ENCODE measurements around the gene RENBP. TPM values are rescaled to one million over a fixed set of nuclear protein-coding genes. Genes with fewer than 3 reads are reported as not detected.
A peak's percentile ranks its signal among the peaks of the same experiment; 100 is the strongest.

The RENBP gene
- total RNA-seq, 1 donor from 2014 or later = 2.5 TPM

GRCh38 chrX:153931748-153932147 lies 12.7 kb downstream of the RENBP start:
- no peak overlapping the region for H3K27ac Mint-ChIP-seq
- no peak overlapping the region for H3K4me3 Mint-ChIP-seq (ENCODE audit: low read depth)
- no peak for DNase-seq (ENCODE audit: low spot score, unreplicated experiment)
- H3K9me3 Mint-ChIP-seq (ENCODE audit: low read depth) = peaks cover 10% of the 10 kb centered on the region
- H3K4me1 Mint-ChIP-seq (ENCODE audit: low read depth) = peaks cover 9% of the 10 kb centered on the region
- no peaks in the 10 kb centered on the region for H3K27me3 Mint-ChIP-seq
- peaks cover 4% of the 10 kb centered on the region for H3K36me3 Mint-ChIP-seq (ENCODE audit: insufficient read depth)
- TF ChIP-seq, protein P1, sequence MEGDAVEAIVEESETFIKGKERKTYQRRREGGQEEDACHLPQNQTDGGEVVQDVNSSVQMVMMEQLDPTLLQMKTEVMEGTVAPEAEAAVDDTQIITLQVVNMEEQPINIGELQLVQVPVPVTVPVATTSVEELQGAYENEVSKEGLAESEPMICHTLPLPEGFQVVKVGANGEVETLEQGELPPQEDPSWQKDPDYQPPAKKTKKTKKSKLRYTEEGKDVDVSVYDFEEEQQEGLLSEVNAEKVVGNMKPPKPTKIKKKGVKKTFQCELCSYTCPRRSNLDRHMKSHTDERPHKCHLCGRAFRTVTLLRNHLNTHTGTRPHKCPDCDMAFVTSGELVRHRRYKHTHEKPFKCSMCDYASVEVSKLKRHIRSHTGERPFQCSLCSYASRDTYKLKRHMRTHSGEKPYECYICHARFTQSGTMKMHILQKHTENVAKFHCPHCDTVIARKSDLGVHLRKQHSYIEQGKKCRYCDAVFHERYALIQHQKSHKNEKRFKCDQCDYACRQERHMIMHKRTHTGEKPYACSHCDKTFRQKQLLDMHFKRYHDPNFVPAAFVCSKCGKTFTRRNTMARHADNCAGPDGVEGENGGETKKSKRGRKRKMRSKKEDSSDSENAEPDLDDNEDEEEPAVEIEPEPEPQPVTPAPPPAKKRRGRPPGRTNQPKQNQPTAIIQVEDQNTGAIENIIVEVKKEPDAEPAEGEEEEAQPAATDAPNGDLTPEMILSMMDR (IDR thresholded peaks at IDR 0.05; ENCODE audit: unreplicated experiment) = no peak

- TF ChIP-seq, protein P1 (IDR thresholded peaks at IDR 0.05; ENCODE audit: unreplicated experiment) = no peak
- DNase-seq (ENCODE audit: low spot score, unreplicated experiment) = no peak
- Mint-ChIP-seq H3K9me3 (ENCODE audit: low read depth) (peaks cover 6% of the 10 kb centered on the region), H3K4me1 (ENCODE audit: low read depth) (peaks cover 9% of the 10 kb centered on the region), H3K27ac (no peak overlapping the region), H3K27me3 (no peaks in the 10 kb centered on the region), H3K36me3 (ENCODE audit: insufficient read depth) (peaks cover 4% of the 10 kb centered on the region), H3K4me3 (ENCODE audit: low read depth) (no peak overlapping the region)
Measured at GRCh38 chrX:153931151-153931550, 13.3 kb downstream of the RENBP start.

DNA sequence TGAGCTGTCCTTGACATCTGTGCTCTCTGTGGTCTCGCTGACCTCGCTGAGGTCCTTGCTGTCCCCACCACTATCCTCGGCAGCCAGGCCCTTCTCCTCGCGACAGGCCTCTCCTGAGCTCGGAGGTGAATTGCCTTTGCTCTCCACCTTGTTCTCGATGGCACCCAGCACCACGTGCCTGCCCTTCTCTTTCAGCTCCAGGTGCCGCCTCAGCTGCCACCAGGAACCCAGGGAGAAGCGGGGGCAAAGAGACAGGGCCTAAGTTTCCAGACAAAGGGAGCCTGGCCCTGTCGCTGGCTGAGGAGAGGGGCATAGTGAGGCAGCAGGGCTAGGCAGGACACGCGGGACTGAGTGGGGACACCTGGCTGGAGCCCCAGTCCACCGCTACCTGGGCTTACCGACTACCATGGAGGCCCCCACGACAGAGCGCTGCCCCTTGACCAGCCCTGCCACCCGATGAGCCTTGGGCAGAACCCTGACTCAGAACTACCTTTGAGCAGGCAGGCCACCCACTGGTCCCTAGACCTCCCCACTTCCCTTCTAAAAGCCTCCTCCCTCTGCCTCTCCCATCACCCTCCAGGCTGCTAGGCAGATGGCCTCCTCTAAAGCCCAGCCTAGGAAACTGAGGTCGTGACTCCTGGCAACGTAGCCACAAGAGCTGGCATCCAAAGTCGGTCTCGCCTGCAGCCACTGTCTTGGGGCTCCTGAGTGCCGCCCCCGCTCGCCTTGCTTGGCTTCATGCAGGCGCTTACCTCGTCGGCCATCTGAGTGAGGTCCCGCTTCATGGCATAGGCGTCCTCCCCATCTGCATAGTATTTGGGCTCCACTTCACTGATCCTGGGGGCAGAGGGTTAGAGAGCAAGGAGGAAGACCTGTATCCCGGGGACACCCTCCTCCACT lies 14.2 kb downstream of the RENBP start:
- peaks cover 11% of the 10 kb centered on the region for H3K4me1 Mint-ChIP-seq (ENCODE audit: low read depth)
- peaks cover 4% of the 10 kb centered on the region for H3K36me3 Mint-ChIP-seq (ENCODE audit: insufficient read depth)
- DNase-seq (ENCODE audit: low spot score, unreplicated experiment) = no peak
- H3K4me3 Mint-ChIP-seq (ENCODE audit: low read depth) = no peak overlapping the region
- H3K27ac Mint-ChIP-seq = no peak overlapping the region
- TF ChIP-seq, protein P1 (IDR thresholded peaks at IDR 0.05; ENCODE audit: unreplicated experiment) = no peak
- H3K27me3 Mint-ChIP-seq = no peaks in the 10 kb centered on the region
- H3K9me3 Mint-ChIP-seq (ENCODE audit: low read depth) = peaks cover 6% of the 10 kb centered on the region

GRCh38 chrX:153929576-153929975 lies 14.9 kb downstream of the RENBP start:
- Mint-ChIP-seq H3K27me3 (no peaks in the 10 kb centered on the region), H3K4me1 (ENCODE audit: low read depth) (peaks cover 11% of the 10 kb centered on the region), H3K27ac (no peak overlapping the region), H3K4me3 (ENCODE audit: low read depth) (no peak overlapping the region), H3K36me3 (ENCODE audit: insufficient read depth) (peaks cover 4% of the 10 kb centered on the region), H3K9me3 (ENCODE audit: low read depth) (peaks cover 6% of the 10 kb centered on the region)
- no peak for DNase-seq (ENCODE audit: low spot score, unreplicated experiment)
- TF ChIP-seq, protein P1 (IDR thresholded peaks at IDR 0.05; ENCODE audit: unreplicated experiment) = no peak

DNA sequence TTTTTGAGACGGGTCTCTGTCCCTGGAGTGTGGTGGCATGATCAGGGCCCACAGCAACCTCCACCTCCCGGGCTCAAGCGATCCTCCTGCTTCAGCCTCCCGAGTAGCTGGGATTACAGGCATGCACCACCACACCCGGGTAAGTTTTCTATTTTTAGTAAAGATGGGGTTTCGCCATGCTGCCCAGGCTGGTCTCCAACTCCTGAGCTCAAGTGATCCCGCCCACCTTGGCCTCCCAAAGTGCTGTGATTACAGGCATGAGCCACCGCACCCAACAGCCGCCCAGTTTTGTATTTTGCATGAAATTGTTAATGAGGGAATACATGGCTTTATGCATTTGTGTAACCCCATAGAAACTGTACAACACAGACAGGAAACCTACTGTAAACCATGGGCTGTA lies 15.6 kb downstream of the RENBP start:
- TF ChIP-seq, protein P1 (IDR thresholded peaks at IDR 0.05; ENCODE audit: unreplicated experiment) = no peak
- Mint-ChIP-seq H3K36me3 (ENCODE audit: insufficient read depth) (peaks cover 4% of the 10 kb centered on the region), H3K4me1 (ENCODE audit: low read depth) (peaks cover 7% of the 10 kb centered on the region), H3K9me3 (ENCODE audit: low read depth) (peaks cover 6% of the 10 kb centered on the region), H3K4me3 (ENCODE audit: low read depth) (no peak overlapping the region), H3K27me3 (no peaks in the 10 kb centered on the region), H3K27ac (peak overlapping the region; percentile 49)
- no peak for DNase-seq (ENCODE audit: low spot score, unreplicated experiment)

All from progenitor cell of endocrine pancreas (in vitro differentiated cells).